Astrocyte (in vitro differentiated cells and primary cell): ENCODE data around the gene ADGRB2. TPM values are rescaled to one million over a fixed set of nuclear protein-coding genes. Genes with fewer than 3 reads are reported as not detected.
"Not testable (repeated sequence)": the region's sequence is repeated elsewhere in the genome, so short reads cannot be mapped to it uniquely, and the experiment has no call there.

Experiments used
- DNase-seq: peaks from one replicate; pipeline ENCODE4 v3.0.0-alpha.2; 2010; ENCODE audit warnings: low read depth
- FAIRE-seq: peaks from 2 replicates; lab custom pipeline; 2011; peaks lifted over from hg19 to GRCh38; lab: Jason Lieb, UNC
- H2AFZ ChIP-seq: 2 replicates; pipeline ENCODE4 v1.6.0; 2012; ENCODE audit warnings: low read depth, low read length, inconsistent platforms
- H3K27ac ChIP-seq: 2 replicates; pipeline ENCODE4 v1.5.1; 2011; ENCODE audit warnings: low read depth, low read length, inconsistent platforms
- H3K27me3 ChIP-seq: 2 replicates; pipeline ENCODE4 v1.6.0; 2011; ENCODE audit warnings: low read length, inconsistent platforms; ENCODE audit not compliant: insufficient read depth
- H3K36me3 ChIP-seq: 2 replicates; pipeline ENCODE4 v1.5.1; 2011; ENCODE audit warnings: low read length, inconsistent platforms; ENCODE audit not compliant: insufficient read depth
- H3K4me1 ChIP-seq: 2 replicates; pipeline ENCODE4 v1.5.1; 2011; ENCODE audit warnings: low read length, inconsistent platforms; ENCODE audit not compliant: insufficient read depth
- H3K4me2 ChIP-seq: 2 replicates; pipeline ENCODE4 v1.6.0; 2012; ENCODE audit warnings: low read length, inconsistent platforms
- H3K4me3 ChIP-seq: 2 replicates; pipeline ENCODE4 v1.5.1; 2011; ENCODE audit warnings: low read depth, mild to moderate bottlenecking, low read length, inconsistent platforms; ENCODE audit not compliant: insufficient read depth
- H3K79me2 ChIP-seq: 2 replicates; pipeline ENCODE4 v1.6.0; 2012; ENCODE audit warnings: mild to moderate bottlenecking, low read length, inconsistent platforms; ENCODE audit not compliant: insufficient read depth
- H3K9ac ChIP-seq: 2 replicates; pipeline ENCODE4 v1.6.0; 2012; ENCODE audit warnings: mild to moderate bottlenecking, low read length, inconsistent platforms
- H3K9me3 ChIP-seq: 2 replicates; pipeline ENCODE4 v1.5.1; 2012; ENCODE audit warnings: low read depth, mild to moderate bottlenecking, low read length, inconsistent platforms; ENCODE audit not compliant: insufficient read depth
- H4K20me1 ChIP-seq: 2 replicates; pipeline ENCODE4 v1.6.0; 2012; ENCODE audit warnings: low read length, inconsistent platforms; ENCODE audit not compliant: insufficient read depth
- H3K27ac Mint-ChIP-seq: one replicate; pipeline ENCODE4 v1.8.0; 2021; ENCODE audit warnings: mild to moderate bottlenecking, mixed read lengths; ENCODE audit not compliant: unreplicated experiment
- H3K27me3 Mint-ChIP-seq: one replicate; pipeline ENCODE4 v1.8.0; 2021; ENCODE audit warnings: low read depth, mixed read lengths; ENCODE audit not compliant: unreplicated experiment
- H3K36me3 Mint-ChIP-seq: one replicate; pipeline ENCODE4 v1.8.0; 2021; ENCODE audit warnings: low read depth, mixed read lengths; ENCODE audit not compliant: unreplicated experiment
- H3K4me1 Mint-ChIP-seq: one replicate; pipeline ENCODE4 v1.8.0; 2021; ENCODE audit warnings: low read depth, mixed read lengths; ENCODE audit not compliant: unreplicated experiment
- H3K4me3 Mint-ChIP-seq: one replicate; pipeline ENCODE4 v1.8.0; 2021; ENCODE audit warnings: mild to moderate bottlenecking, moderate library complexity, mixed read lengths; ENCODE audit not compliant: unreplicated experiment
- H3K9me3 Mint-ChIP-seq: one replicate; pipeline ENCODE4 v1.8.0; 2021; ENCODE audit warnings: mild to moderate bottlenecking, mixed read lengths; ENCODE audit not compliant: unreplicated experiment
- CTCF ChIP-seq: IDR thresholded peaks from 2 replicates; pipeline ENCODE4 v1.5.1; 2011; ENCODE audit warnings: low read depth, mild to moderate bottlenecking, inconsistent platforms, low read length, moderate library complexity; ENCODE audit not compliant: insufficient read depth
- EZH2 ChIP-seq: IDR thresholded peaks from 2 replicates; pipeline ENCODE4 v1.6.1; 2012; ENCODE audit warnings: mild to moderate bottlenecking, low read length, inconsistent platforms; ENCODE audit not compliant: insufficient read depth
- total RNA-seq: library from RNA; stranded (reverse); gene quantifications from 2 replicates; pipeline ENCODE4 v1.2.1, GENCODE V29; 2021

The ADGRB2 gene
- total RNA-seq, 1 donor from 2014 or later = 25.8 TPM

GRCh38 chr1:31707711-31708110 is 56.4 kb downstream of the ADGRB2 start:
- peaks cover 2% of the 10 kb centered on the region for H3K27me3 Mint-ChIP-seq
- Histone ChIP-seq H3K9me3 (no peaks in the 10 kb centered on the region), H3K4me1 (peaks cover 68% of the 10 kb centered on the region), H3K9ac (peak overlapping the region; percentile 43), H3K79me2 (peaks cover 12% of the 10 kb centered on the region), H3K27me3 (no peaks in the 10 kb centered on the region), H4K20me1 (no peaks in the 10 kb centered on the region), H3K36me3 (no peaks in the 10 kb centered on the region), H3K4me2 (peak overlapping the region; percentile 62), H3K27ac (no peak overlapping the region), H3K4me3 (no peak overlapping the region), H2AFZ (no peak overlapping the region)
- peaks cover 2% of the 10 kb centered on the region for H3K36me3 Mint-ChIP-seq
- peak overlapping the region; percentile 79 for H3K27ac Mint-ChIP-seq
- H3K4me1 Mint-ChIP-seq = peaks cover 36% of the 10 kb centered on the region
- FAIRE-seq (peak; percentile 78), DNase-seq (peak; percentile 88)
- peak overlapping the region; percentile 58 for H3K4me3 Mint-ChIP-seq
- no peaks in the 10 kb centered on the region for H3K9me3 Mint-ChIP-seq
- TF ChIP-seq EZH2 = no peak
- TF ChIP-seq CTCF = peak; percentile 23

GRCh38 chr1:31707059-31707600 is 57.0 kb downstream of the ADGRB2 start:
- H3K4me3 Mint-ChIP-seq = peak overlapping the region; percentile 5
- not testable (repeated sequence) for H3K4me3 ChIP-seq, H3K9me3 ChIP-seq, H4K20me1 ChIP-seq, H3K27me3 Mint-ChIP-seq, H2AFZ ChIP-seq, H3K36me3 Mint-ChIP-seq, H3K27ac Mint-ChIP-seq, H3K36me3 ChIP-seq, DNase-seq, H3K27me3 ChIP-seq, H3K27ac ChIP-seq, H3K9me3 Mint-ChIP-seq, FAIRE-seq, H3K9ac ChIP-seq
- Histone ChIP-seq H3K4me2 (peak overlapping the region; percentile 62), H3K4me1 (peaks cover 68% of the 10 kb centered on the region), H3K79me2 (peaks cover 17% of the 10 kb centered on the region)
- H3K4me1 Mint-ChIP-seq = peaks cover 32% of the 10 kb centered on the region

GRCh38 chr1:31706384-31707058 is 57.6 kb downstream of the ADGRB2 start:
- Mint-ChIP-seq H3K27ac (no peak overlapping the region), H3K4me3 (peak overlapping the region; percentile 5), H3K9me3 (no peaks in the 10 kb centered on the region), H3K4me1 (peaks cover 33% of the 10 kb centered on the region), H3K36me3 (peaks cover 2% of the 10 kb centered on the region), H3K27me3 (peaks cover 2% of the 10 kb centered on the region)
- TF ChIP-seq CTCF (no peak), EZH2 (no peak)
- peaks cover 68% of the 10 kb centered on the region for H3K4me1 ChIP-seq
- H4K20me1 ChIP-seq = no peaks in the 10 kb centered on the region
- no peaks in the 10 kb centered on the region for H3K36me3 ChIP-seq
- H3K4me3 ChIP-seq = no peak overlapping the region
- H3K9ac ChIP-seq = no peak overlapping the region
- FAIRE-seq = no peak
- H3K79me2 ChIP-seq = peaks cover 23% of the 10 kb centered on the region
- H3K9me3 ChIP-seq = no peaks in the 10 kb centered on the region
- H2AFZ ChIP-seq = no peak overlapping the region
- peak overlapping the region; percentile 35 for H3K4me2 ChIP-seq
- H3K27ac ChIP-seq = no peak overlapping the region
- DNase-seq = no peak
- no peaks in the 10 kb centered on the region for H3K27me3 ChIP-seq
